Erythroblast (primary cell): ENCODE results near the gene COQ8A.

Source experiments
- GATA1 ChIP-seq: IDR thresholded peaks from 2 replicates; pipeline ENCODE4 v1.6.1; 2011; ENCODE audit warnings: low read depth, mild to moderate bottlenecking, control low read depth, low read length, moderate library complexity
- POLR2A ChIP-seq: IDR thresholded peaks from 2 replicates; pipeline ENCODE4 v1.6.1; 2011; ENCODE audit warnings: mild to moderate bottlenecking, low read length

DNA sequence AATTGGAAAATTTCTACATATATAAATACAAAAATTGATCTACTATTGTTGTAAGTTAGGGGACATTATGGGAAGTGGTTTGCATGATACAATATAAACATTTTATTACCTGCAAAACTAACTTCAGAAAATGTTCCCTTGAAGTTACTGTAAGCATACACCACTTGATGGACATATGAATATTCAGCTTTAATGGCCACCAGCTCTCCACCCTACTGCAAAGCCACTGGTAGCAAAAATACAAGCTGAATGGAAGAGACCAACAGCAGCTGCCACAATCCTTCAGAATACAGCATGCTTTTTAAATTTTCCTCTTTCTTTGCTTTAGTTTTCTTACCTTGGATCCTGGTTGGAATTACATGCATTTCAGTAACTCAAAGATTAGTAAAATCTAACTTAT, 69.8 kb downstream of the COQ8A start:
- TF ChIP-seq POLR2A (no peak), GATA1 (no peak)
